ENCODE results near the gene LRRC4C.

DNA sequence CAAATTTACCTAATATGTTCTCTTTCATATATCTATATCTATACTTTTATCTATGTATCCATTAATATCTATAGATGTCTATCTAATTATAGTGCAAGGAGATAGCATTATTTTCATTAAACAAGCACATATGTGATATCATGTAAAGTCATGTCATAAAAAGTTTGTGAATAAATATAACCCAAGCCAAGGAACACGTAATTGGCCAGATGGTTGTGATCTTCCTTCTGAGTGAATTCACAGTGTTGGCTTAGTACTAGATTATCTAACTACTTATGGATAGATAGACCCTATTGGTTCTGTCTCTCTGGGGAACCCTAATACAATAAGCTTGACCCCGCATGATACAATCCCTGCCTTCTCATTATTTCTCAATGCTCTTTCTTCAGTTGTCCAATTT is 484.4 kb downstream of the LRRC4C start:
- TF ChIP-seq TAF1 (IDR thresholded peaks at IDR 0.05; ENCODE audit: low read depth, low read length) (no peak), POLR2A (IDR thresholded peaks at IDR 0.05; ENCODE audit: low read depth, low read length) (no peak), POLR2AphosphoS5 (IDR thresholded peaks at IDR 0.05; ENCODE audit: low read depth, low read length) (no peak), SPI1 (IDR thresholded peaks at IDR 0.05; ENCODE audit: low read depth, low read length) (no peak)

All from GM12891 (cell line).